B cell (primary cell): Measurements from ENCODE around the gene GLIS1. TPM values are rescaled to one million over a fixed set of nuclear protein-coding genes. Genes with fewer than 3 reads are reported as not detected.

Experiments used
- ATAC-seq: fragments of 200-7000 bp; cut with Tn5 transposase; one replicate; pipeline ENCODE4 v1.10.0; 2021; ENCODE audit warnings: low read depth, mild to moderate bottlenecking, moderate number of reproducible peaks, moderate library complexity
- CTCF ChIA-PET: fragments of 350-600 bp; sonication (Branson Sonifier 250); formaldehyde crosslinking; loops from one replicate; lab custom pipeline; 2021; ENCODE audit warnings: antibody characterized with exemption, inconsistent platforms; lab: Charles Lee
- POLR2A ChIA-PET: fragments of 350-600 bp; sonication (Branson Sonifier 250); formaldehyde crosslinking; loops from one replicate; lab custom pipeline; 2021; ENCODE audit warnings: antibody characterized with exemption; lab: Charles Lee
- DNase-seq: peaks from one replicate; pipeline ENCODE4 v3.0.0; 2013
- H2AFZ ChIP-seq: 2 replicates; pipeline ENCODE4 v1.6.1; 2012; ENCODE audit warnings: mild to moderate bottlenecking, low read depth, low read length; ENCODE audit not compliant: insufficient read depth, poor library complexity, severe bottlenecking
- H3K27ac ChIP-seq, 2 donors: 1 replicate in 1 of 2; 2 replicates in 1 of 2; pipeline ENCODE4 v1.5.1; 2012 to 2013; ENCODE audit warnings: low read length in 2 of 2, mild to moderate bottlenecking in 2 of 2, moderate library complexity in 1 of 2
- H3K27me3 ChIP-seq, 4 experiments: fragments of 200-600 bp in 1 of 4; sonication (generic) in 1 of 4; replicated peaks in 1 of 4; 1 replicate in 2 of 4; 2 replicates in 2 of 4; pipeline versions ENCODE4 v1.6.1 to v1.7.0; 2013 to 2016; ENCODE audit warnings: low read length in 3 of 4, mild to moderate bottlenecking in 2 of 4, mixed read lengths in 1 of 4, moderate library complexity in 1 of 4; ENCODE audit not compliant: insufficient read depth in 4 of 4, control insufficient read depth in 3 of 4; ENCODE audit errors: control extremely low read depth in 1 of 4
- H3K36me3 ChIP-seq, 2 experiments: replicated peaks in 1 of 2; 1 replicate in 1 of 2; 2 replicates in 1 of 2; pipeline versions ENCODE4 v1.6.1 to v1.7.1; 2013; ENCODE audit warnings: low read length in 1 of 2; ENCODE audit not compliant: insufficient read depth in 2 of 2, control insufficient read depth in 1 of 2; ENCODE audit errors: control extremely low read depth in 1 of 2, extremely low read depth in 1 of 2
- H3K4me1 ChIP-seq, 2 donors: fragments of 200-600 bp in 1 of 2; sonication (generic) in 1 of 2; 1 replicate in 1 of 2; 2 replicates in 1 of 2; pipeline versions ENCODE4 v1.5.1 to v1.6.1; 2013 to 2017; ENCODE audit warnings: low read length in 2 of 2; ENCODE audit not compliant: control insufficient read depth in 2 of 2, insufficient read depth in 2 of 2
- H3K4me2 ChIP-seq: replicated peaks from 2 replicates; pipeline ENCODE3; 2012; ENCODE audit warnings: mild to moderate bottlenecking, low read depth, low read length; ENCODE audit not compliant: poor library complexity, severe bottlenecking
- H3K4me3 ChIP-seq, 5 experiments: fragments of 200-600 bp in 1 of 5; sonication (generic) in 1 of 5; 1 replicate in 3 of 5; 2 replicates in 2 of 5; pipeline versions ENCODE4 v1.5.1 to v1.7.0; 2011 to 2016; ENCODE audit warnings: low read length in 4 of 5, mild to moderate bottlenecking in 4 of 5, low read depth in 2 of 5, control low read depth in 1 of 5, moderate library complexity in 1 of 5; ENCODE audit not compliant: insufficient read depth in 1 of 5; ENCODE audit errors: control extremely low read depth in 1 of 5, extremely low read depth in 1 of 5
- H3K79me2 ChIP-seq: fragments of 200-600 bp; sonication (generic); one replicate; pipeline ENCODE4 v1.6.0; 2016; ENCODE audit warnings: low read length; ENCODE audit not compliant: control insufficient read depth, insufficient read depth
- H3K9ac ChIP-seq: fragments of 200-600 bp; sonication (generic); 2 replicates; pipeline ENCODE4 v1.6.1; 2017; ENCODE audit warnings: mild to moderate bottlenecking, low read length, moderate library complexity
- H3K9me3 ChIP-seq, 3 donors: one replicate each; pipeline versions ENCODE4 v1.6.1 to v1.7.1; 2013; ENCODE audit warnings: low read length in 2 of 3; ENCODE audit not compliant: control insufficient read depth in 2 of 3, insufficient read depth in 1 of 3; ENCODE audit errors: control extremely low read depth in 1 of 3
- H4K20me1 ChIP-seq: 2 replicates; pipeline ENCODE4 v1.6.0; 2012; ENCODE audit warnings: mild to moderate bottlenecking, low read length; ENCODE audit not compliant: insufficient read depth, control insufficient read depth, poor library complexity, severe bottlenecking
- H3K27ac Mint-ChIP-seq: one replicate; pipeline ENCODE4 v1.8.0; 2021; ENCODE audit warnings: mixed read lengths
- H3K27me3 Mint-ChIP-seq: one replicate; pipeline ENCODE4 v1.8.0; 2021; ENCODE audit warnings: mixed read lengths
- H3K4me1 Mint-ChIP-seq: one replicate; pipeline ENCODE4 v1.8.0; 2021; ENCODE audit warnings: mixed read lengths
- H3K4me3 Mint-ChIP-seq: one replicate; pipeline ENCODE4 v1.8.0; 2021; ENCODE audit warnings: mixed read lengths
- H3K9me3 Mint-ChIP-seq: one replicate; pipeline ENCODE4 v1.8.0; 2022; ENCODE audit warnings: mixed read lengths; ENCODE audit not compliant: insufficient read depth
- CTCF ChIP-seq: fragments of 200-600 bp; IDR thresholded peaks from one replicate; pipeline ENCODE4 v1.8.0; 2022; ENCODE audit warnings: antibody characterized with exemption, mild to moderate bottlenecking
- EZH2 ChIP-seq: IDR thresholded peaks from 2 replicates; pipeline ENCODE4 v1.6.1; 2012; ENCODE audit warnings: borderline replicate concordance, low read depth, mild to moderate bottlenecking, moderate library complexity, low read length; ENCODE audit not compliant: insufficient read depth, poor library complexity, severe bottlenecking
- WGBS: methylation state at CpG from one replicate; pipeline ENCODE4 v1.1.5; 2013; ENCODE audit warnings: missing lambda C conversion rate; ENCODE audit not compliant: insufficient coverage; 5-methylcytosine and 5-hydroxymethylcytosine counted together
- intact Hi-C: fragments of 100-400 bp; cut with micrococcal nuclease; formaldehyde crosslinking; loops from one replicate; pipeline ENCODE4 v1.10.0; 2022
- polyA plus RNA-seq: library from polyadenylated mRNA; depleted of rRNA; stranded (reverse); fragments of >200 nt; gene quantifications from 2 replicates; pipeline ENCODE4 v1.2.3, GENCODE V29; 2012
- total RNA-seq, 2 donors: library from RNA; stranded (reverse); fragments of 120-200 nt in 1 of 2; gene quantifications; 1 replicate in 1 of 2; 2 replicates in 1 of 2; pipeline versions ENCODE4 v1.2.3 to v1.2.4, GENCODE V29; 2013 to 2022

GLIS1 gene
- total and polyA plus RNA-seq, 2 donors (not counting 1 experiment from before 2014, with no cell fraction given) = not detected

GRCh38 chr1:53518775-53519174, 220.2 kb downstream of the GLIS1 start:
- Histone ChIP-seq H3K79me2 (no peaks in the 10 kb centered on the region), H3K4me1 (no peaks in the 10 kb centered on the region), H3K9ac (no peak overlapping the region), H3K4me2 (no peak overlapping the region), H3K27me3 (no peaks in the 10 kb centered on the region), H3K27ac (no peak overlapping the region), H3K9me3 (no peaks in the 10 kb centered on the region), H4K20me1 (no peaks in the 10 kb centered on the region), H3K4me3 (no peak overlapping the region), H2AFZ (no peak overlapping the region), H3K36me3 (no peaks in the 10 kb centered on the region)
- TF ChIP-seq CTCF = no peak
- TF ChIP-seq EZH2 = no peak
- H3K9me3 Mint-ChIP-seq = no peaks in the 10 kb centered on the region
- no peak for ATAC-seq
- no peak overlapping the region for H3K27ac Mint-ChIP-seq
- POLR2A ChIA-PET = no interaction called here
- intact Hi-C loops = no loop called here
- no peaks in the 10 kb centered on the region for H3K27me3 Mint-ChIP-seq
- H3K4me3 Mint-ChIP-seq = no peak overlapping the region
- no peaks in the 10 kb centered on the region for H3K4me1 Mint-ChIP-seq
- 88% methylated on average over 6 of the region's 6 CpGs for WGBS
- CTCF ChIA-PET = no interaction called here
- DNase-seq = no peak

- Histone ChIP-seq H3K27me3 (no peaks in the 10 kb centered on the region), H3K27ac (no peak overlapping the region), H3K4me2 (no peak overlapping the region), H3K4me1 (no peaks in the 10 kb centered on the region), H3K9ac (no peak overlapping the region), H3K36me3 (no peaks in the 10 kb centered on the region), H2AFZ (no peak overlapping the region), H3K9me3 (no peaks in the 10 kb centered on the region), H3K4me3 (no peak overlapping the region), H3K79me2 (no peaks in the 10 kb centered on the region), H4K20me1 (no peaks in the 10 kb centered on the region)
- ATAC-seq (no peak), DNase-seq (no peak)
- TF ChIP-seq EZH2 = no peak
- no peak for TF ChIP-seq CTCF
- Mint-ChIP-seq H3K4me3 (no peak overlapping the region), H3K4me1 (no peaks in the 10 kb centered on the region), H3K27ac (no peak overlapping the region), H3K27me3 (no peaks in the 10 kb centered on the region), H3K9me3 (no peaks in the 10 kb centered on the region)
- ChIA-PET POLR2A (no interaction called here), CTCF (no interaction called here)
- 93% methylated on average over 19 of the region's 19 CpGs for WGBS
- intact Hi-C loops = no loop called here
Observed at GRCh38 chr1:53517821-53518352, 221.1 kb downstream of the GLIS1 start.
